HEK293 (cell line): ENCODE measurements around the gene RASA3.

Source experiments
- CTCF ChIA-PET: fragments of 350-600 bp; formaldehyde crosslinking; extraction: SDS; loops from one replicate; lab custom pipeline; 2021; ENCODE audit warnings: antibody characterized with exemption; lab: Yijun Ruan, JAX
- POLR2A ChIA-PET: fragments of 300-600 bp; formaldehyde crosslinking; extraction: SDS; loops from one replicate; lab custom pipeline; 2020; ENCODE audit warnings: antibody characterized with exemption, inconsistent platforms; lab: Yijun Ruan, JAX
- H3K27ac ChIP-seq: fragments of 200-500 bp; sonication (Bioruptor generic); 2 replicates; pipeline ENCODE4 v1.5.1; 2014; ENCODE audit warnings: low read depth, low read length, control low read depth, inconsistent platforms; ENCODE audit errors: extremely low read depth
- H3K36me3 ChIP-seq, 2 experiments: fragments of 200-500 bp in 1 of 2; sonication (Bioruptor generic) in 1 of 2; 1 replicate in 1 of 2; 2 replicates in 1 of 2; pipeline ENCODE4 v1.5.1; 2014 to 2017; ENCODE audit warnings: inconsistent platforms in 2 of 2, low read length in 2 of 2; ENCODE audit not compliant: control insufficient read depth in 2 of 2, insufficient read depth in 1 of 2
- H3K4me1 ChIP-seq: fragments of 200-500 bp; sonication (Bioruptor generic); 2 replicates; pipeline ENCODE4 v1.5.1; 2014; ENCODE audit warnings: mild to moderate bottlenecking, low read length, inconsistent platforms; ENCODE audit not compliant: control insufficient read depth, insufficient read depth
- H3K4me3 ChIP-seq: 2 replicates; pipeline ENCODE4 v1.5.1; 2011; ENCODE audit warnings: low read depth, mild to moderate bottlenecking, control low read depth, low read length, moderate library complexity
- H3K9me3 ChIP-seq: fragments of 200-500 bp; sonication (Bioruptor generic); 2 replicates; pipeline ENCODE4 v1.5.1; 2014; ENCODE audit warnings: low read depth, low read length, inconsistent platforms; ENCODE audit not compliant: control insufficient read depth, insufficient read depth
- KLF16 ChIP-seq: fragments of 450-650 bp; formaldehyde crosslinking; IDR thresholded peaks from 2 replicates; pipeline ENCODE4 v1.5.1; 2017; ENCODE audit warnings: missing biosample characterization, missing genetic modification characterization
- KLF7 ChIP-seq: fragments of 450-650 bp; formaldehyde crosslinking; IDR thresholded peaks from 2 replicates; pipeline ENCODE4 v1.5.1; 2016; ENCODE audit warnings: missing biosample characterization, missing genetic modification characterization, borderline replicate concordance
- SP7 ChIP-seq: fragments of 450-650 bp; formaldehyde crosslinking; IDR thresholded peaks from 2 replicates; pipeline ENCODE4 v1.5.1; 2016; ENCODE audit warnings: missing biosample characterization, missing genetic modification characterization
- TRIM28 ChIP-seq: IDR thresholded peaks from 2 replicates; pipeline ENCODE4 v1.6.1; 2011; ENCODE audit warnings: low read length, control low read depth, borderline replicate concordance
- ZBTB1 ChIP-seq: fragments of 450-650 bp; formaldehyde crosslinking; IDR thresholded peaks from 2 replicates; pipeline ENCODE4 v1.5.1; 2016; ENCODE audit warnings: missing biosample characterization, missing genetic modification characterization
- ZFP41 ChIP-seq: fragments of 450-650 bp; formaldehyde crosslinking; IDR thresholded peaks from 2 replicates; pipeline ENCODE4 v1.5.1; 2016; ENCODE audit warnings: missing biosample characterization, missing genetic modification characterization, borderline replicate concordance
- ZNF112 ChIP-seq: fragments of 450-650 bp; formaldehyde crosslinking; IDR thresholded peaks from 2 replicates; pipeline ENCODE4 v1.5.0; 2017; ENCODE audit warnings: missing biosample characterization, missing genetic modification characterization
- ZNF146 ChIP-seq: fragments of 450-650 bp; formaldehyde crosslinking; IDR thresholded peaks from 2 replicates; pipeline ENCODE4 v1.5.1; 2016; ENCODE audit warnings: missing biosample characterization, missing genetic modification characterization
- ZNF214 ChIP-seq: fragments of 450-650 bp; formaldehyde crosslinking; IDR thresholded peaks from 2 replicates; pipeline ENCODE4 v1.5.1; 2017; ENCODE audit warnings: missing biosample characterization, mild to moderate bottlenecking, missing genetic modification characterization, borderline replicate concordance
- ZNF239 ChIP-seq: fragments of 450-650 bp; formaldehyde crosslinking; IDR thresholded peaks from 2 replicates; pipeline ENCODE4 v1.5.1; 2016; ENCODE audit warnings: missing biosample characterization, missing genetic modification characterization
- ZNF292 ChIP-seq: fragments of 450-650 bp; formaldehyde crosslinking; IDR thresholded peaks from 2 replicates; pipeline ENCODE4 v1.5.1; 2016; ENCODE audit warnings: low read depth, missing biosample characterization, missing genetic modification characterization, borderline replicate concordance
- ZNF37A ChIP-seq: fragments of 450-650 bp; IDR thresholded peaks from 2 replicates; pipeline ENCODE4 v1.5.1; 2018; ENCODE audit warnings: missing biosample characterization, missing genetic modification characterization
- ZNF416 ChIP-seq: fragments of 450-650 bp; formaldehyde crosslinking; IDR thresholded peaks from 2 replicates; pipeline ENCODE4 v1.5.1; 2016; ENCODE audit warnings: missing biosample characterization, missing genetic modification characterization
- ZNF423 ChIP-seq: fragments of 450-650 bp; formaldehyde crosslinking; IDR thresholded peaks from 2 replicates; pipeline ENCODE4 v1.5.1; 2016; ENCODE audit warnings: missing biosample characterization, missing genetic modification characterization
- ZNF473 ChIP-seq: fragments of 450-650 bp; formaldehyde crosslinking; IDR thresholded peaks from 2 replicates; pipeline ENCODE4 v1.5.1; 2017; ENCODE audit warnings: missing biosample characterization, missing genetic modification characterization
- ZNF561 ChIP-seq: fragments of 450-650 bp; IDR thresholded peaks from 2 replicates; pipeline ENCODE4 v1.5.1; 2018; ENCODE audit warnings: missing biosample characterization, missing genetic modification characterization, borderline replicate concordance
- ZNF600 ChIP-seq: fragments of 450-650 bp; formaldehyde crosslinking; IDR thresholded peaks from 2 replicates; pipeline ENCODE4 v1.5.1; 2016; ENCODE audit warnings: missing biosample characterization, missing genetic modification characterization
- ZNF626 ChIP-seq: fragments of 450-650 bp; sonication (Bioruptor Pico); formaldehyde crosslinking; IDR thresholded peaks from 2 replicates; pipeline ENCODE4 v1.5.1; 2018; ENCODE audit warnings: missing biosample characterization, missing genetic modification characterization, inconsistent platforms
- ZNF792 ChIP-seq: fragments of 450-650 bp; formaldehyde crosslinking; IDR thresholded peaks from 2 replicates; pipeline ENCODE4 v1.5.1; 2016; ENCODE audit warnings: missing biosample characterization, missing genetic modification characterization
- ZNF843 ChIP-seq: fragments of 450-650 bp; formaldehyde crosslinking; IDR thresholded peaks from 2 replicates; pipeline ENCODE4 v1.5.1; 2016; ENCODE audit warnings: missing biosample characterization, missing genetic modification characterization
- TF ChIP-seq, protein P1 (sequence below): fragments of 450-650 bp; formaldehyde crosslinking; IDR thresholded peaks from 2 replicates; pipeline ENCODE4 v1.5.1; 2016; ENCODE audit warnings: missing biosample characterization, missing genetic modification characterization
- TF ChIP-seq, protein P2 (sequence below): fragments of 450-650 bp; formaldehyde crosslinking; IDR thresholded peaks from 2 replicates; pipeline ENCODE4 v1.5.1; 2016; ENCODE audit warnings: missing biosample characterization, missing genetic modification characterization
- TF ChIP-seq, protein P3 (sequence below): fragments of 450-650 bp; formaldehyde crosslinking; IDR thresholded peaks from 2 replicates; pipeline ENCODE4 v1.5.1; 2016; ENCODE audit warnings: missing biosample characterization, missing genetic modification characterization

Gene RASA3

DNA sequence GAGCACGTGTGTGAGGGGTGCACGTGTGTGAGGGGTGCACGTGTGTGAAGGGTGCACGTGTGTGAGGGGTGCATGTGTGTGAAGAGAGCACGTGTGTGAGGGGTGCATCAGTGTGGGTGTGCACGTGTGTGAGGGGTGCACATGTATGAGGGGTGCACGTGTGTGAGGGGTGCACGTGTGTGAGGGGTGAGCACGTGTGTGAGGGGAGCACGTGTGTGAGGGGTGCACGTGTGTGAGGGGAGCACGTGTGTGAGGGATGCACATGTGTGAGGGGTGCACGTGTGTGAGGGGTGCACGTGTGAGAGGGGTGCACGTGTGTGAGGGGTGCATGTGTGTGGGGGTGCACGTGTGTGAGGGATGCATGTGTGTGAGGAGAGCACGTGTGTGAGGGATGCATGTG is 15.7 kb downstream of the RASA3 start (continued):
- TF ChIP-seq, protein P1, sequence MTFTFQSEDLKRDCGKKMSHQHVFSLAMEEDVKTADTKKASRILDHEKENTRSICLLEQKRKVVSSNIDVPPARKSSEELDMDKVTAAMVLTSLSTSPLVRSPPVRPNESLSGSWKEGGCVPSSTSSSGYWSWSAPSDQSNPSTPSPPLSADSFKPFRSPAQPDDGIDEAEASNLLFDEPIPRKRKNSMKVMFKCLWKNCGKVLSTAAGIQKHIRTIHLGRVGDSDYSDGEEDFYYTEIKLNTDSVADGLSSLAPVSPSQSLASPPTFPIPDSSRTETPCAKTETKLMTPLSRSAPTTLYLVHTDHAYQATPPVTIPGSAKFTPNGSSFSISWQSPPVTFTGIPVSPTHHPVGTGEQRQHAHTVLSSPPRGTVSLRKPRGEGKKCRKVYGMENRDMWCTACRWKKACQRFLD (tag by site-specific recombination): no peak
- no peak for TF ChIP-seq ZNF292

DNA sequence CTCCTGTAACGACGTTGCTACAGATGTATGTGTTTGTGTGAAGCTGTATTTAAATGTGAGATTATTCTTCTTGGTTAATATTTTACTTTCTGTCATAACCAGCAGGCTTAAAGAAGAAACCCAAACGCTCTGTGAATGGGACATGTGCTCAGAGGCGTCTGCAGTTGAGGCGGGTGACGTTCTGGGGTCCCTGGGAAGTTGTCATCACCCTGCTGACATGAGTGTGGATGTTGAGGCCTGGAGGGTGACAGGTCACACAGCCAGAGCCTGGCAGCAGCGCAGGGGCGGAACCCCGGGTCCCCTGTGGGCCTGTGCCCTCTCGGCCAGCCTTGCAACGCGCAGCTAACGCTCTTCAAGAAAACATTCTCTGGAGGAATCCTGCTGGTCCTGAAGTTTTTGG is 16.6 kb downstream of the RASA3 start:
- ChIA-PET POLR2A (no interaction called here), CTCF (no interaction called here)
- H3K4me1 ChIP-seq: no peaks in the 10 kb centered on the region
- no peaks in the 10 kb centered on the region for H3K9me3 ChIP-seq
- no peak overlapping the region for H3K4me3 ChIP-seq
- no peaks in the 10 kb centered on the region for H3K36me3 ChIP-seq
- no peak for TF ChIP-seq ZNF423 (tag by site-specific recombination)
- TF ChIP-seq ZNF792 (tag by site-specific recombination): no peak
- no peak for TF ChIP-seq ZNF473 (tag by site-specific recombination)
- TF ChIP-seq ZNF843 (tag by site-specific recombination): no peak
- TF ChIP-seq, protein P2, sequence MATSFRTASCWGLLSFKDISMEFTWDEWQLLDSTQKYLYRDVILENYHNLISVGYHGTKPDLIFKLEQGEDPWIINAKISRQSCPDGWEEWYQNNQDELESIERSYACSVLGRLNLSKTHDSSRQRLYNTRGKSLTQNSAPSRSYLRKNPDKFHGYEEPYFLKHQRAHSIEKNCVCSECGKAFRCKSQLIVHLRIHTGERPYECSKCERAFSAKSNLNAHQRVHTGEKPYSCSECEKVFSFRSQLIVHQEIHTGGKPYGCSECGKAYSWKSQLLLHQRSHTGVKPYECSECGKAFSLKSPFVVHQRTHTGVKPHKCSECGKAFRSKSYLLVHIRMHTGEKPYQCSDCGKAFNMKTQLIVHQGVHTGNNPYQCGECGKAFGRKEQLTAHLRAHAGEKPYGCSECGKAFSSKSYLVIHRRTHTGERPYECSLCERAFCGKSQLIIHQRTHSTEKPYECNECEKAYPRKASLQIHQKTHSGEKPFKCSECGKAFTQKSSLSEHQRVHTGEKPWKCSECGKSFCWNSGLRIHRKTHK (tag by site-specific recombination): no peak
- TF ChIP-seq ZNF37A (tag by site-specific recombination): no peak
- no peak for TF ChIP-seq ZNF112 (tag by site-specific recombination)
- TF ChIP-seq ZNF214 (tag by site-specific recombination): no peak
- TF ChIP-seq, protein P3, sequence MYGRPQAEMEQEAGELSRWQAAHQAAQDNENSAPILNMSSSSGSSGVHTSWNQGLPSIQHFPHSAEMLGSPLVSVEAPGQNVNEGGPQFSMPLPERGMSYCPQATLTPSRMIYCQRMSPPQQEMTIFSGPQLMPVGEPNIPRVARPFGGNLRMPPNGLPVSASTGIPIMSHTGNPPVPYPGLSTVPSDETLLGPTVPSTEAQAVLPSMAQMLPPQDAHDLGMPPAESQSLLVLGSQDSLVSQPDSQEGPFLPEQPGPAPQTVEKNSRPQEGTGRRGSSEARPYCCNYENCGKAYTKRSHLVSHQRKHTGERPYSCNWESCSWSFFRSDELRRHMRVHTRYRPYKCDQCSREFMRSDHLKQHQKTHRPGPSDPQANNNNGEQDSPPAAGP (tag by site-specific recombination): no peak
- no peak for TF ChIP-seq ZBTB1 (tag by site-specific recombination)
- TF ChIP-seq KLF16 (tag by site-specific recombination): no peak
- TF ChIP-seq SP7 (tag by site-specific recombination): no peak
- TF ChIP-seq ZNF561: no peak
- no peak for TF ChIP-seq ZNF626 (tag by site-specific recombination)
- TF ChIP-seq ZNF416 (tag by site-specific recombination): no peak
- TF ChIP-seq TRIM28: no peak
- no peak for TF ChIP-seq KLF7 (tag by site-specific recombination)
- no peak overlapping the region for H3K27ac ChIP-seq

DNA sequence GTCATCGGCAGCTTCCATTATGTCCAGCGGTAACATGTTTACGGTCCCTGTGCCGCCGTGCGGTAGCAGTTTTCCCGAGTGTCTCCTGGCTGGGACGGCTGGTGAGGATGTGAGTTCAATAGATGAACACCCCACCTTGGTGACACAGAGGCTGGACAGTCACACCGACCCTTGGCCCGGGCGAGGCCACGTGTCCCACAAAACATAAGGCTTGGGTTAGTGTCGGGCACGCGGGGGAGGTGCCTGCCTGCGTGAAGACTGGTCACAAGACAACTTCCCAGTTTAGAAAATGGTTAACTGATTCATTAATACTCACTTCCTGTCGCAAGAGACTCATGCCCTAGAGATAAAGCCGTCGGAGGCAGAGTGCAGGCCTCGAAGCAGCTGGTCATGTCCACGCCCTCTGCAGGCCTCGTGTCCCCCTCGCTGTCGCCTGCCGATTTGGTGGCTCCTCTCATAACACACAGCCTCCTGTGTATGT is 17.2 kb downstream of the RASA3 start:
- no peaks in the 10 kb centered on the region for H3K4me1 ChIP-seq
- TF ChIP-seq ZNF600: no peak
- TF ChIP-seq ZNF239: no peak
- no peak for TF ChIP-seq ZNF146 (tag by site-specific recombination)
- no peak for TF ChIP-seq ZFP41
- no peak overlapping the region for H3K27ac ChIP-seq
- H3K36me3 ChIP-seq: no peaks in the 10 kb centered on the region
- H3K9me3 ChIP-seq: no peaks in the 10 kb centered on the region
- ChIA-PET CTCF (no interaction called here), POLR2A (no interaction called here)
- no peak overlapping the region for H3K4me3 ChIP-seq
